GM21825 (cell line): ENCODE measurements around the gene EDNRB.
A peak's percentile ranks its signal among the peaks of the same experiment; 100 is the strongest.

Experiments
- ATAC-seq: cut with Tn5 transposase; IDR thresholded peaks from one replicate; pipeline ENCODE4 v1.9.1; 2021; ENCODE audit warnings: mild to moderate bottlenecking, moderate library complexity; ENCODE audit not compliant: unreplicated experiment

EDNRB gene

DNA sequence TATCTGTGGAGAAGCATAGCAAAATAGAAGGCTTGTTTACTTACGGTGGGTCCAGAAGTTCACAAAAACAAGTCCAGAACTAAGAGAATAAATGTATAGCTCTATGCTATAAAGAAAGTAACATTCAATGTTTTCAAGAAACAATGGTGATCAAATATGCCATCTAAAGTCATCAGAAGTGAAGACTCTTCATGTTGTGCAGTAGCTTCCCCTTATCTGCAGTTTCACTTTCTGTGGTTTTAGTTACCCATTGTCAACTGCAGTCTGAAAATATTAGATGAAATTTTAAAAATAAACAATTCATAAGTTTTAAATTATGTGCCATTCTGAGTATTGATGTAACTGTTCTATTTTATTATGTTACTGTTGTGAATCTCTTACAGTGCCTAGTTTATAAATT lies 72.5 kb downstream of the EDNRB start:
- ATAC-seq = peak; percentile 70
